Measurements from ENCODE around the gene EVC.

EVC gene

GRCh38 chr4:5678977-5679376 is 32.0 kb upstream of the EVC start:
- DNase-seq: no peak
- no peaks in the 10 kb centered on the region for H3K9me3 ChIP-seq (replicated peaks; ENCODE audit: insufficient read depth, low read length)
- no peak overlapping the region for H2AFZ ChIP-seq (ENCODE audit: low read length)
- H3K4me1 ChIP-seq (ENCODE audit: low read length): no peaks in the 10 kb centered on the region
- no peak overlapping the region for H3K4me2 ChIP-seq (ENCODE audit: low read depth, low read length)
- H3K27ac ChIP-seq (ENCODE audit: low read length): no peak overlapping the region
- H3K36me3 ChIP-seq (replicated peaks; ENCODE audit: insufficient read depth, low read length): peaks cover 6% of the 10 kb centered on the region; the same call in 1 of the 2 replicates
- no peak for TF ChIP-seq EZH2phosphoT487 (IDR thresholded peaks at IDR 0.05; ENCODE audit: low read length)
- no peak for TF ChIP-seq CTCF (IDR thresholded peaks at IDR 0.05; ENCODE audit: low read length)
- no peak overlapping the region for H3K4me3 ChIP-seq (ENCODE audit: low read length)
- H3K79me2 ChIP-seq (ENCODE audit: low read length): no peaks in the 10 kb centered on the region
- no peaks in the 10 kb centered on the region for H3K27me3 ChIP-seq (replicated peaks; ENCODE audit: insufficient read depth, low read length)
- H3F3A ChIP-seq (ENCODE audit: insufficient read depth, low read length): no peaks in the 10 kb centered on the region
- no peaks in the 10 kb centered on the region for H3K9me2 ChIP-seq (replicated peaks; ENCODE audit: insufficient read depth, low read length)
- no peaks in the 10 kb centered on the region for H4K20me1 ChIP-seq (ENCODE audit: insufficient read depth, low read length)
- no peak overlapping the region for H3K9ac ChIP-seq (ENCODE audit: low read length)

GRCh38 chr4:5683566-5683965 is 27.4 kb upstream of the EVC start:
- H3K79me2 ChIP-seq (ENCODE audit: low read length): peaks cover 4% of the 10 kb centered on the region
- H3K9me3 ChIP-seq (replicated peaks; ENCODE audit: insufficient read depth, low read length): no peaks in the 10 kb centered on the region
- no peaks in the 10 kb centered on the region for H3K9me2 ChIP-seq (replicated peaks; ENCODE audit: insufficient read depth, low read length)
- TF ChIP-seq EZH2phosphoT487 (IDR thresholded peaks at IDR 0.05; ENCODE audit: low read length) (no peak), EZH2 (optimal IDR thresholded peaks at IDR 0.05; ENCODE audit: low read depth, low read length) (no peak), CTCF (IDR thresholded peaks at IDR 0.05; ENCODE audit: low read length) (no peak)
- no peaks in the 10 kb centered on the region for H3K27me3 ChIP-seq (replicated peaks; ENCODE audit: insufficient read depth, low read length)
- H3F3A ChIP-seq (ENCODE audit: insufficient read depth, low read length): no peaks in the 10 kb centered on the region
- H3K36me3 ChIP-seq (replicated peaks; ENCODE audit: insufficient read depth, low read length): peaks cover 20% of the 10 kb centered on the region; the same call in 1 of the 2 replicates
- no peak overlapping the region for H3K4me3 ChIP-seq (ENCODE audit: low read length)
- no peaks in the 10 kb centered on the region for H4K20me1 ChIP-seq (ENCODE audit: insufficient read depth, low read length)
- no peak overlapping the region for H2AFZ ChIP-seq (ENCODE audit: low read length)
- no peak overlapping the region for H3K27ac ChIP-seq (ENCODE audit: low read length)
- DNase-seq: no peak
- H3K4me2 ChIP-seq (ENCODE audit: low read depth, low read length): no peak overlapping the region
- H3K9ac ChIP-seq (ENCODE audit: low read length): no peak overlapping the region
- H3K4me1 ChIP-seq (ENCODE audit: low read length): peaks cover 5% of the 10 kb centered on the region

- no peak for TF ChIP-seq EZH2phosphoT487 (IDR thresholded peaks at IDR 0.05; ENCODE audit: low read length)
- TF ChIP-seq EZH2 (optimal IDR thresholded peaks at IDR 0.05; ENCODE audit: low read depth, low read length): no peak
- TF ChIP-seq CTCF (IDR thresholded peaks at IDR 0.05; ENCODE audit: low read length): no peak
- H3F3A ChIP-seq (ENCODE audit: insufficient read depth, low read length): no peaks in the 10 kb centered on the region
- peaks cover 4% of the 10 kb centered on the region for H3K79me2 ChIP-seq (ENCODE audit: low read length)
- H3K36me3 ChIP-seq (replicated peaks; ENCODE audit: insufficient read depth, low read length): peaks cover 20% of the 10 kb centered on the region; the same call in 1 of the 2 replicates
- no peak overlapping the region for H3K27ac ChIP-seq (ENCODE audit: low read length)
- no peaks in the 10 kb centered on the region for H4K20me1 ChIP-seq (ENCODE audit: insufficient read depth, low read length)
- no peak overlapping the region for H2AFZ ChIP-seq (ENCODE audit: low read length)
- H3K9ac ChIP-seq (ENCODE audit: low read length): no peak overlapping the region
- H3K27me3 ChIP-seq (replicated peaks; ENCODE audit: insufficient read depth, low read length): no peaks in the 10 kb centered on the region
- H3K4me1 ChIP-seq (ENCODE audit: low read length): peaks cover 5% of the 10 kb centered on the region
- DNase-seq: no peak
- H3K9me3 ChIP-seq (replicated peaks; ENCODE audit: insufficient read depth, low read length): no peaks in the 10 kb centered on the region
- no peak overlapping the region for H3K4me3 ChIP-seq (ENCODE audit: low read length)
- H3K4me2 ChIP-seq (ENCODE audit: low read depth, low read length): no peak overlapping the region
- H3K9me2 ChIP-seq (replicated peaks; ENCODE audit: insufficient read depth, low read length): no peaks in the 10 kb centered on the region
Observed at GRCh38 chr4:5685296-5685695, 25.7 kb upstream of the EVC start.

All from MM.1S (cell line).